Kidney capillary endothelial cell (primary cell): ENCODE results near the gene KIAA0753.
A peak's percentile ranks its signal among the peaks of the same experiment; 100 is the strongest.

Experiments
- DNase-seq: peaks from one replicate; pipeline ENCODE4 v3.0.0-alpha.2; 2018; ENCODE audit warnings: low spot score

Gene KIAA0753

GRCh38 chr17:6641247-6641863, 844 bp upstream of the KIAA0753 start:
- no peak for DNase-seq

- peak; percentile 27 for DNase-seq
Observed at GRCh38 chr17:6639586-6640535, 650 bp downstream of the KIAA0753 start.

GRCh38 chr17:6639014-6639585, 1.4 kb downstream of the KIAA0753 start:
- no peak for DNase-seq

GRCh38 chr17:6638046-6638908, 2.2 kb downstream of the KIAA0753 start:
- no peak for DNase-seq

- no peak for DNase-seq
Observed at GRCh38 chr17:6637458-6637840, 3.1 kb downstream of the KIAA0753 start.

GRCh38 chr17:6636616-6637457, 3.7 kb downstream of the KIAA0753 start:
- no peak for DNase-seq

- no peak for DNase-seq
Observed at GRCh38 chr17:6636105-6636504, 4.4 kb downstream of the KIAA0753 start.

GRCh38 chr17:6633263-6633662, 7.2 kb downstream of the KIAA0753 start:
- no peak for DNase-seq

GRCh38 chr17:6632530-6632929, 8.0 kb downstream of the KIAA0753 start:
- DNase-seq: no peak

GRCh38 chr17:6630390-6630789, 10.1 kb downstream of the KIAA0753 start:
- DNase-seq: no peak

GRCh38 chr17:6627019-6627418, 13.5 kb downstream of the KIAA0753 start:
- peak; percentile 17 for DNase-seq

GRCh38 chr17:6626616-6627015, 13.9 kb downstream of the KIAA0753 start:
- DNase-seq: no peak

GRCh38 chr17:6623941-6624340, 16.6 kb downstream of the KIAA0753 start:
- DNase-seq: no peak

- DNase-seq: no peak
Observed at GRCh38 chr17:6611231-6611630, 29.3 kb downstream of the KIAA0753 start.

- DNase-seq: no peak
Observed at GRCh38 chr17:6610011-6610410, 30.5 kb downstream of the KIAA0753 start.

GRCh38 chr17:6608321-6608720, 32.2 kb downstream of the KIAA0753 start:
- no peak for DNase-seq

GRCh38 chr17:6605142-6605541, 35.4 kb downstream of the KIAA0753 start:
- no peak for DNase-seq

- no peak for DNase-seq
Observed at GRCh38 chr17:6603744-6604325, 36.7 kb downstream of the KIAA0753 start.

GRCh38 chr17:6602141-6602540, 38.4 kb downstream of the KIAA0753 start:
- no peak for DNase-seq

- no peak for DNase-seq
Observed at GRCh38 chr17:6599364-6599763, 41.1 kb downstream of the KIAA0753 start.

GRCh38 chr17:6597727-6598126, 42.8 kb downstream of the KIAA0753 start:
- DNase-seq: no peak
